22Rv1 (cell line): ENCODE data around the gene PLB1.

Source experiments
- CTCF ChIP-seq: fragments of 450-650 bp; IDR thresholded peaks from 2 replicates; pipeline ENCODE4 v1.5.1; 2017; ENCODE audit warnings: mild to moderate bottlenecking
- ZFX ChIP-seq: fragments of 450-650 bp; IDR thresholded peaks from 2 replicates; pipeline ENCODE4 v1.6.1; 2017; ENCODE audit warnings: antibody characterized with exemption, borderline replicate concordance

DNA sequence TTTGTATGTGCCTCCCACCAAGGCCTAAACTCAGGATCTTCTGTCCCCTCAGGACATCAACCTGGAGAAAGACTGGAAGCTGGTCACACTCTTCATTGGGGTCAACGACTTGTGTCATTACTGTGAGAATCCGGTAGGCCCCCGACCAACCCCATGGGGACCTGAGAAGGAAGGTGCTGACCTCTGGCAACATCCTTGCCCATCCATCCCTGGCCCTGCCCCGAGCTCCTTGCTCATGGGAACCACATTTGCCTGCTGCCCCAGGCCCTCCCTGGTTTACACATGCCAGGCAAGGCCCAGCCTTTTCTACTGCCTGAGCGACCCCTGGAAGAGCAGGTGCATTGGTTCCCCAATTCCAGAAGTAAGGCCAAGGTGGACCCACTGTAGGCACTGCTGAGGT lies 130.5 kb downstream of the PLB1 start:
- no peak for TF ChIP-seq CTCF
- TF ChIP-seq ZFX: no peak
